Glomerular visceral epithelial cell (primary cell): ENCODE data around the gene IRF2BP2.
"Not testable (repeated sequence)": the region's sequence is repeated elsewhere in the genome, so short reads cannot be mapped to it uniquely, and the experiment has no call there.

Experiments
- DNase-seq: peaks from one replicate; pipeline ENCODE4 v3.0.0-alpha.2; 2016; ENCODE audit errors: extremely low spot score

The IRF2BP2 gene

GRCh38 chr1:234610061-234610665 is at the start of gene IRF2BP2:
IRF2BP2 (minus strand) TSS chr1:234610178; CDS start chr1:234609494, 684 bp downstream.
- DNase-seq: peak; percentile 90

GRCh38 chr1:234659538-234659937 is 49.6 kb upstream of the IRF2BP2 start:
- DNase-seq: peak; percentile 68

DNA sequence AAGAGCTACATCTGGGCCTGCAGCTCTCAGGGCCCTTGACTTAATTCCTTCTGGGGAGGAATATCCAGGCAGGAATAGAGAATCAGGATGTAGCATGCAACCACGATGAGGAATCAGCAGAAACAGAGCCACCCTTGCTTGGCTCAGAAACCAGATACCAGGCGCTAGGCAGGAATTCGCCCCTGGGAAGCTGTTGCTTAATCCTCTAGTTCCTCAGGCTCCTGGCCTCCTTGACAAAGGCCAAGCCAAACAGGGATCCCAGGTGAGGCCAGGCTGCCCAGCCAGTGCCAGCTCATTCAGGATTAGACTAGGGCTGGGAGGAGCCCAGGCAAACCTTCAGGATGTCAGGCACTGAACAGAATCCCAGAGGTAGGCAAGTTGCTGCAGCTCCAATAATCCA is 48.2 kb upstream of the IRF2BP2 start:
- DNase-seq: peak; percentile 61

GRCh38 chr1:234656944-234657654 is 47.1 kb upstream of the IRF2BP2 start:
- peak; percentile 58 for DNase-seq

DNA sequence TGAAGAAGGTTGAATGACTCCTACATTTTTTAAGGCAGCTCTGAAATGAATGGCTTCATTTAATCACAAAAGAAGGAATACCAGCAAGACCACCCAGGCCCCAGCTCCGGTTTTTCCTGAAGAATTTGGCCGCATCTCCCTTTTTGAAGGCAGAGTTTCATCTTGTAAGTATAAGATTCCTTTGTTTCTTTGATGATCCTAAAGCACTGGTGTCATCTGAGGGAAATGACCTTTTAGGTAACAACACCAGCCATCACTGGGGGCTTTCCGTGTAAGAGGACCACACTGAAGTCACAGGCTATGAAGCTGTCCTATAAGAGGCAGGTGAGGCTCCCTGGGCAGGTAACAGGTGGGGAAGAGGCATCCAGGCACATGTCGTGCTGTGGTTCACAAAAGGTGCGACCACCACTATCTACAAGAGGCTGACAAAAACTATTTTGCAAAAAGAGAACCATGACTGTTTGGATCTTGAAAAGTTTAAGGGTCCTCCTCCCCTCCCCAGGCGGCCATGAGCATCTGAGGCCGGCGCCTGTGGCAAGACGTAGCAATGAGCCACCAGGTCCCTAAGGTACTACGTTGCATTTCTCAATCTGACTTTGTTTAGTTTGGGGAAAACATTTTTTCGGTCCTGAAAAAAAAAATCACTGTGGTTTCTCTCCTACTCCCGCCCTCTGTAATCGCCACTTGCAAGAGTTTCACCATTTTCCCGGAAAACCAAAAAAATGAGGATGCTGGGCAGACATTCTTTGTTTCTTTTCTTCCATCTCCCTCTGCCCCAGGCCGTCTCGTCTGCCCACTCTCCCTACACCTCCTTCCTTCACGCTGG is 46.3 kb upstream of the IRF2BP2 start:
- DNase-seq: no peak

- DNase-seq: no peak
Measured at GRCh38 chr1:234655328-234656069, 45.5 kb upstream of the IRF2BP2 start.

- no peak for DNase-seq
Measured at GRCh38 chr1:234654002-234654733, 44.2 kb upstream of the IRF2BP2 start.

- DNase-seq: no peak
Measured at GRCh38 chr1:234649432-234650081, 39.6 kb upstream of the IRF2BP2 start.

- no peak for DNase-seq
Measured at GRCh38 chr1:234647758-234648157, 37.8 kb upstream of the IRF2BP2 start.

DNA sequence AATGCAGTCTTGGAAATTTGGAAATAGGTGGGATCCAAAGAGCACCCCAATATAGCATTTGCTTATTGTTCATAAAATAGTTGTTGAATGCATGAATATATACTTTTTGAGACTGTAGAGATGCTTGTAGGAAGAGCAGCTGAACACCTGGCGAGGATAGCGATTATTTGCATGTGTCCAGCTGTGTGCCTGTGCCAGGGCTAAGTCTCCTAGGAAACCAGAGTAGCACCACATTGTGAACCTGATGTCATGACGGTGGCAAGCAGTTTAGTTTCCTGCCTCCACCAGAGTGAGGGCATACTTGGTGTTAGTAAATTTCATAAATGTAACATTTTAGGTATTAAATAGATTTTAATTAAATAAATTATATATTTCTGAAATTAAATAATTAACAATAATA is 37.3 kb upstream of the IRF2BP2 start:
- no peak for DNase-seq

DNA sequence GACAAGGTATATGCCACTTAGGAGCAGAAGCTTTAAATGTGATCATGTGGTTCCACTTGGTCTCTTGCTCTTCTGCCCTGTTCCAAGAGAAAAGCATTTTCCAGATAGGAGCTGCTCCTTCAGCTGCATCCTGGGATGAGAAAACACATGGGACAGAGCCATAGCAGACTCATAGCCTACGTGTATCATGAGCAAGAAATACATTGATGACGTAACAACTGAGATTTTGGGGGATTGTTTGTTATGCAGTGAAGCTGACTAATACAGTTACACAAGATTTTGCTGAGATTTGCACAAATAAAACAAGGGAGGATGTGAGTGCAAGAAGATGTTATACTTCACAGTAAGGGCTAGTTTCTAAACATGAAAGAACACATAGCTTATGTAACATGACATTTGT is 36.0 kb upstream of the IRF2BP2 start:
- no peak for DNase-seq

DNA sequence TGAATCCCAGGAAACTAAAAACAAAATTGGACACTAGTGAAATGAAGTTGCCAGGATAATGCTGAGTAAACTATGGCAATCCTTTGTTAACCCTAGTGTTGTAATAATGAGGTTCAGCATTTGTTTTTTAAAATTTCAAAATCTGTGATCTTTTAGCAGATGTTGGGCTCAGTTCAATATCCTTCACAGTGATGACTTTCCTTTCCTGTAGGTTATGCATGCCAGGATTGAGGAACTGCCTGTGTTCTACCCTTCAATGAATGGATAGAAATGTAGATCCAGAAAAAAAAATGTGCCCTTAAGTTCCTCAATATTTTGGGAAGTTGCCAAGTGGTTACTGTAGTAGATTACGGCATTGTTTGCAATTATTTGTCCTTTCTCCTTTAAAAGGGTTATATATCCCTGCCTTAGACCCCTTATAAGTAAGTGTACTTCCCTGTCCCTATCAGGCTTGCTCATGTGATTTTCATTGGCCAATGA is 35.5 kb upstream of the IRF2BP2 start:
- DNase-seq: no peak

DNA sequence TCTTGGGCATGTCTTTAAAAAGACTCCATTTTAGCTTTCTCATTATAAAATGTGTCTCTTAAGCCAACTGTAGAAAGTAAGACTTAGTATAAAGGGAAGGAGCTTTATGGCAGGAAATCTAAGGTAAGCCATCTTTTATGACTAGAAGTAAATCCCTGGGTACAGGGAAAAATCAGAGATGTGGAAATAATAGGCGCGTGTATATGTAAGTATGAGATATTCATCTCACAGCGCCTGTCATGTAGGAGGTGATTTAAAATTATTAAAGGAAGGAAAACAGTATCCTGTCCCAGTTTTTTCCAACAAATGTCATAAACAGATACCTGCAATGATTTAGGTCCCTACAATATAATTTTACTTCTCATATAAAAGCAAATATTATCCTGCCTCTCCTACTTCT is 35.0 kb upstream of the IRF2BP2 start:
- DNase-seq: no peak

DNA sequence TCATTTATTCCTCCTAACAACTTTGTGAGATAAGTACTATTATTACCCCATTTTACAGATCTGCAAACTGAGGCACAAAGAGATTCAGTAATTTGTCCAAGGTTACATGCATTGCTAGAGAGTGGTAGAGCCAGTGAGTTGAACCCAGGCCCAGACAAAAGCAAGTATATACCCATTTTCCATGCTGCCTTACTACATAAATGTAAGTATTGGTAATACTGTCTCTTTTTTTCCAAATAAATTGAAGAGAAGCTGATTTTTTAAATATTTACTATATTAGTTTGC is 33.8 kb upstream of the IRF2BP2 start:
- DNase-seq: no peak

DNA sequence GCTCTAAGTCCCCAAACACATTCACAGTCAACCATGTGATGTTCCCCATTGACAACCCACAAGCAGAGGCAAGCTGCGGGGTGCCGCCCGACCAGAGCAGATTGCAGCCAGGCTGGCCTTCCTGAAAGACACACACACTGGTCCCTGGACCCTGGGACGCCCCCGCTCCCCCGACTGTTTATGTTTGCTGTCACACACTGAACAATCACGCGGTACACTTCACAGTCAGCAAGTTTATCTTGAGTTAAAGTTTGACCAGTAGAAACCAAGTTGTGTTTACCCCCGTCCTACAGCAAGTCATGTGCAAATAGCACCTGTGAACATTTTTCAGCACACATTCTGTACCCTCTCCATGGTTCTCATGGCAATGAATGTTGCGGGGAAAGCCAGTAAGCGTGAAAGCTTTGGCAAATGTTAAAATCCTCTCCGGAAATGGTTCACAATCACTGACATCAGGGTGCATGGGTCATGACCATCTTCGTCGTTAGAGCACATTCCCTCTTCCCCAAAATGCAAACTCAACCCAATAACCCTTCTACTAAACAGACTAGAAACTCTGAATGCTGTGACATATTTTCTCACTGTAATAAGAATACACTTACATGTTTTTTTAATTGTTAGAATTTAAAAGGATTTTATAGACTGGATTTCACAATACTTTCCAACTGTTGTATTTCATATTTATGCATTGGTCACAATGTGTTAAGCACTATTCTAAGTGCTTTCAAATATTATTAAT is 33.3 kb upstream of the IRF2BP2 start:
- DNase-seq: no peak

- DNase-seq: no peak
Measured at GRCh38 chr1:234642428-234642827, 32.5 kb upstream of the IRF2BP2 start.

DNA sequence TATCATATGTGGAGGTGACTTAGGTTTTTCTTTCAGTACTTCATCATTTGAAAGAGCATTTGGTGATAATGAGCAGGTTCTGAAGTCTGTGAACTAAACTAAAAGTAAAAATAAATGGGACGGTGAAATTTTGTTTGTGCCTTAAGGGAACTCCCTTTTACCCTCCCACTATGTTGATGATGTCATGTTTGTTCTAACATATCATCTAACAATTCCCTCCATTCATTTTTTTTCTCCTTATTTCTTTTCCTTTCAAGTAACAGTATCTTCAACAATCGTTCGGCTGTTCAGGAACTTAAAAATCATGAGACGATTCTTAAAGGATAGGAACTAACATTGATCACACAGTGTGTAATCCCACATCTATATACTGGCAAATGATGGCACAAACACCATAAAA is 30.0 kb upstream of the IRF2BP2 start:
- DNase-seq: no peak

DNA sequence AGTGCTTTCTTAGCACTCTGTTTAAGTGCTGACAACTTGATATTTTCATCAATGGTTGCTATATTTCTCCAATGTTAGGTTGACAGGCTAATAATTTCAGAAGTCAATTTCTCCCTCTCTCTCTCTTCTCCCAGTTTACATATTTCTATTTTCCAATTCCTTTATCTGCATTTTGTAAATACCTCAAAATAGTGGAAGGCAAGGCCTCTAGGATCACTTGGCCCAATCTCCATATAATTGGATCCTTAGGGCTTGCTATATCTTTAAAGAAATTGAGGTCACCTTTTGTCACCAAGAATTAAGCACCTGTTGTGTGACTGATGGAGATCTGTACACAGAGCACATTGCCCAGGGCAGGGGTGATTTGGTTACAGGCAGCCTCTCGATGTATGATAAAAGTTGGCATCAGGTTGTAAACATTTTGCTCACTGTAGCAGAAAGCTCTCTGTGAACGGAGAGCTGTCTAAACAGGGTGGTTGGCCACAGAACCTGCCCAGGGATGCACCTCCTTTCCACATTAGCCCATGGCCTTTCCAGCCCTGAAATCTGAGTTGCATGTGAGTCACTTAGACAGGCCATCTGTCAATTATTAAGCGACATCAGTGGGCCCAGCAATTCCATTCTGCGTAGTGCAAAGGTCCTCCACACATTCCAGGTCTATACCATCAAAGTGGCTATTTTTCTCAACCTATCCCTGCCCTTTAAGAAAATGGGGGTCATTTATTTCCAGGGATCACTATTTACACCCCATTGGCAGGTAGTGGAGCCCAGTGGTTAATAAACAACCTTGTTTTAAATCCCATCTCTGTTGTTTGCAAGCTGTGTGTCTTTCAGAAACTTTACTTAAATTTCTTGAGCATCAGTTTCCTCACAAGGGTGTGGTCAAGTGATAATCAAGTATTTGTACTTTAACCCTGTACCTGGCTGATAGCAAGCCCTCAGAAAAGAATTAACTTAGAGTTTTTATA is 29.1 kb upstream of the IRF2BP2 start:
- peak; percentile 91 for DNase-seq

DNA sequence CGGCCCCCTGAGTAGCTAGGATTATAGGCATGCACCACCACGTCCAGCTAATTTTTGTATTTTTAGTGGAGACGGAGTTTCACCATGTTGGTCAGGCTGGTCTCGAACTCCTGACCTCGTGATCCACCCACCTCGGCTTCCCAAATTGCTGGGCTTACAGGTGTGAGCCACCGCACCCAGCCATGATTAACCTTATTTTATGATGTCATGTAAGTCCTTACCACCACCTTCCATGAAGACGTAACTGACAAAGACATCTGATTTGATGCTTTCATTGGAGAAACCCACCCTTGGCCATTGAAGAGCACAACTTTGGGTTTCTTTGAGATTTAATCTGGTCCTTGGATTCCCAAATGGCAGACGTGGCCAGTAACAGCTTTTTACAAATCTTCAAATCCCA is 24.9 kb upstream of the IRF2BP2 start:
- DNase-seq: not testable (repeated sequence)
